Stimulated activated CD8-positive, alpha-beta memory T cell treated with anti-CD3 and anti-CD28 coated beads, Interleukin-15, amount 100 ng/mL, for 48 hours (primary cell): ENCODE measurements around the gene PRR19.
"Not testable (repeated sequence)": the region's sequence is repeated elsewhere in the genome, so short reads cannot be mapped to it uniquely, and the experiment has no call there.

Experiments used
- DNase-seq, 2 donors: peaks; one replicate each; pipeline ENCODE4 v3.0.0-alpha.2; 2020; ENCODE audit warnings: low read depth in 2 of 2

Gene PRR19, protein sequence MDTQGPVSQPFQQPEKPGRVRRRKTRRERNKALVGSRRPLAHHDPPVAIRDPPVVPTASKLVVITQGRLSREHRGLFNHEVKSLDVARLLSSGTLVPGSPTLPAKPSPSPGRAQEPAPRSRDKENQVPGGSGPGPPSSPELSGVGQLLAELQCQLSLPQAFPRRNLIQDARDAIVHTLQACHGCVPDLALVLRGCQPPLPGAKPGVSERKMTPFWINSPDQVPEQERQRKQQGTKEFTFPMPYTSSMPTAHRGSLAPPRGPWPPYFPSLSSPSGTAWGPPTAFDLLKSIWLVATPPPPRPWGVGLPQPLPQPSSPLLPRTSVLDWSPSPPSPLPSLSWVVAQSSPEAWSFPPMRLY

DNA sequence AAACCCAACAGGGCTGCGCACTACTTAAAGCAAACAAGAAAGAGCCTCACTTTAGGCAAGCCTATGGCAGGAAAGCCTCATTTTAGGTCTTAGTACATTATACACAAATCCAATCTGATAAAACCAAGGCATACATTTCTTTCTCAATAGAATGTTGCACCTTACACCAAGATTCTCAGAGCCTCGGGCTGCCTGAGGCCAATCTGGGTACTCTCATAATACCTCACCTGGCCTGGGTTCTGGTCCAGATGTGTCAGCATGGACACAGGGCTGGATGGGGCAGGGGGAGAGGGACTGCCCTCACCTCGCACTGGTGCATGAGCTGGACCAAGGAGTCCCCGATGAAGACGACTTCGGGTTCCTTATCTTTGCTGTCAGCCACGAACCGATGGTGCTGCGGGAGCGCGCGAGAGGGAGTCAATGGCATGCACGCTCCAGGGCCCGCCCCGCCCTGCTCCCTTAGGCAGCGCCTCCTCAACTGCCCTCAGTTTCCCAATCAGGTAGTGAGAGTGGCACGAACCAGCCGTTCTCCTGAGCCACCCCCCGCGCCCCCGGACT is at the start of gene PRR19:
TSS of gene PRR19 (plus strand) at position 487 of the 558 bp plus-strand sequence. CDS start 7,453 bp downstream, outside the sequence.
- no peak for DNase-seq

- DNase-seq = no peak
Measured at GRCh38 chr19:42252365-42253244, 49.3 kb upstream of the PRR19 start.

DNA sequence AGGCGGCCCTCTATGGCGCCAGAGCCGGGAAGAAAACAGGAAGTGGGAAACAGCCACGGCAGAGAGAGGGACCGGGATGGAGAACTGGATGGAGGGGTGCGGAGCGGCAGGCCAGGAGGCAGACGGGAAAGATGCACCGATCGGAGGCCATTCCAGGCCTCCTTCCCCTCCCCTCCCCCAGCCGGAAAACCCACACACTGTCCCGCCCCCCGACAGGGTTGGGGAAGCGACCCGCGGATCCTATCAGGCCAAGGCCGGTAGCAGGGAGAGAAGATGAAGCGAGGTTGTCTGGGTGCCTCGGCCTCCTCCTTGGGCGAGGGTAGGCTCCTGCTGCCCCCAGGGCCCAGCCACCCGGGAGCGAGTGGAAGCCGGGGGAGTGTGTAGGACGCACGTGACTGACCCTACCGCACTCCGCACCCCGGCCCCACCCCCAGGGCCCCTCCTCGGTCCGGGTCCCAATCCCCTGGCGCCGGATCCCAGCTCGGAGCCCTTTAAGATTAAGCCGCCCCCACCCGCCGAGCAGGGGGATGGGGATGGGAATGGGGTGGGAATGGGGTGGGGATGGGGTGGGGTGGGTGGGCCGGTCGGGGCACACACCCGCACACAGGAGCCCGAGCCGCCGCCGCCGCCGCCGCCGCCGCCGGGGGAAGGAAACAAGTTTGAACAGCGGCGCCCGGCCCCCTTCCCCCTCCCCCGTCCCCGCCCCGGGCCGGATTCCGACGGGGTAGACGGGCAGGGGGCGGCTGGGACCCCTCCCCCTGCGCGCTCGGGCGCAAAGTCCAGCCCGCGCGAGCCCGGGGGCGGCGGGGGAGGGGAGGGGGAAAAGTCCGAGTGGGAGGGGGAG is 48.5 kb upstream of the PRR19 start:
- no peak for DNase-seq

DNA sequence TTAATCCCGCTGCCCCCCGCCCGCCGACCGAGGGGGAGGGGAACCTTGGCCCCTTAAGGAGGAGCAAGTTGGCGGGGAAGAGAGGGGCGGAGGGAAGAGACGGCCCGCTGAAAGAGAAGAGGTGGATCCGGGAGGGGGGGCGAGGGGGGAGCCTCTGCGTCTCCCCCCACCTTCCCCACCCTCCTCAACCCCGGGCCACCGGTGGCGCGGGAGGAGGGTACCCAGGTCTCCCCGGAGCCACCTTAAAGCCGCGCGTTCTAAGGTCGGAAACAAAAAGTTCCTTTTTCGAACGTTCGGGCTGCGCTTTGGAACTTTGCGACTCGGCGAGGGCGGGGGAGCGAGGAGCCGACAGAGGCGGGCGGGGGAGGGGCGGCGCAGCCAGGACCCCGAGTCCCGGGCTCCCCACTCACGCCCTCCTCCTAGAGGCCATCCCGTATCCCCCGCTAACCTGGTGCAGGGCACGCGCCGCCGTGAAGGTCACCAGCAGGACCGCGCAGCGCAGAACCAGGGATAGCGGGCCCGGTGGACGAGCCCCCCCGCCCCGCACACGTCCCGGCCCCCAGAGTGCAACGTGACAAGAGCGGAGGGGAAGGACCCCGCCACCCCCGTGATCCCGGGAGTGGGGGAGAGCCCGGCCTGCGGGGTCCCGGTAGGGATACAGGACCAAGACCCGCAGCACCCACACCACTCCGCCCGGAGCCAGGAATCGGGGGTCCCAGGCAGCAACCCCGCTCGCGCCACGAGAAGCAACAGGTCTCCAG is 47.7 kb upstream of the PRR19 start:
- DNase-seq = peak; percentile 58 to 65

GRCh38 chr19:42254850-42255765 is 46.8 kb upstream of the PRR19 start, which contains the start of gene ERF:
TSS of gene ERF (minus strand) at chr19:42255128. CDS start at chr19:42254999, 129 bp downstream.
- peak; percentile 86 to 90 for DNase-seq

DNA sequence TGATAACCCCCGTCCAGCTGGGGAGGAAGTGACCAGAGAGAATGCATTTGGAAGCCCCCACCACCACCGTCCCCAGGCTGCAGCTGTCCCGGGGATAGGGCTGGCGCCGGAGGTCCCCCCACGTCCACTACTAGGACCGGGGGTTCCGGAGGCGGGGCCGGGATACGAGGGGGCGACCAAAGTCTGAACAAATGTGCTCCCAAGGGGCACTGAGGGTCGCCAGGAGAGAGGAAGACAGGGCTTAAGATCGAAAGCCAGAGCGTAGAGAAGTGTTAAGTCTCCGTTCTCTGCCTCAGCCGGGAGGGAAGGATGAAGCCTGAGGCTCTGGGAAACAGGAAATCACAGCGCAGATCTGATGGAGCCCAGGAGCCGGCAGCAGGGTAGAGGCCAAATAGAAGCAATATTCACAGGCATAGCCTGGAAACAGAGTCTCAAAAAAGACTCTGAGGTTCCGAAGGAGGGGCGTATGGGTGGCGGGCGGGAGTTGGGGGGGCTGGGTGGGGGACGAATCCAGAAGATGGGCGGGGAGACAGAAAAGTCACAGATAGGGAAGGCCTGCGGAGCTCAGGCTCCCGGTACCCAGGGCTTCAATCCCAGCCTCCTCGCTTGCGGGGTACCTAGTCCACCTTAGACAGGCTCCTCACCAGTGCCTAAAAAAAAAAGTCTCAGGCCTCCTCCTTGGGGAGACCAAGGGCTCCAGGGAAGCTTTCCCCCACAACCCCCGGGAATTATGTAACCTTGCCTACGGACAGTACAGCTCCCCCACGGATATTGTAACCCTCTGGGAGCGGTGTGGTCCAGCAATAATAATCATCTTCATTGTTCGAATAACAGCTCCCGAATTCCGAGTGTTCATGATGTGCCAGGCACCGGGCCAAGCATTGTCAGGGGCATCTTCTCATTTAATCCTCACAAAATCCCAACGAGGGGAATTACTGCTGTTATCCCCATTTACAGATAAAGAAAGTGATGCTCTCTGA is 45.9 kb upstream of the PRR19 start:
- no peak for DNase-seq

DNA sequence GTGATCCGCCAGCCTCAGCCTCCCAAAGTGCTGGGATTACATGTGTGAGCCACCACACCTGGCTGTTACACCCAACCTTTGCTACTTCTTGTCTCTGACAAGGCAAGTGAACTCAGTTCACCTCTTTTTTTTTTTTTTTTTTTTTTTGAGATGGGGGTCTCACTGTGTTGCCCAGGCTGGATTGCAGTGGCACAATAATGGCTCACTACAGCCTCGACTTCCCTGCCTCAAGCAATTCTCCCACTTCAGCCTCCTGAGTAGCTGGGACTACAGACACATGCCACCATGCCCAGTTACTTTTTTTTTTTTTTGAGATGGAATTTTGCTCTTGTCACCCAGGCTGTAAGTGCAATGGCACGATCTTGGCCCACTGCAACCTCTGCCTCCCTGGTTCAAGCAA is 44.1 kb upstream of the PRR19 start:
- DNase-seq = not testable (repeated sequence)

DNA sequence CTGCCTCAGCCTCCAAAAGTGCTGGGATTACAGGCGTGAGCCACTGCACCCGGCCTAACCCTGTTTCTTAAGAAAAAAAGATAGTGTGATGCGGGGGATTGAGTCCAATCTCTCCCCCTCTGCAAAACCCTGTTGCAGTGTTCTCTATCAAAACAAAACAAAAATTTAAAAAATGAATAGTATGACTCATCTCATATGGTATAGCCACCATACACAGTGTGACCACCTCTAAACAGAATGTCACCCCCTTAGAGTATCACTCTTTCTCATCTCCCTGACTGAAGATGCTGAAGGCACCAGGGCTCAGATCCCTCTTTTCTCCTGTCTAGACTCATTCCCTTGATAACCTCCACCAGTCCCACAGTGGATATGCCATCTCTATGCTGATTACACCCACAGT is 40.2 kb upstream of the PRR19 start:
- DNase-seq = no peak

DNA sequence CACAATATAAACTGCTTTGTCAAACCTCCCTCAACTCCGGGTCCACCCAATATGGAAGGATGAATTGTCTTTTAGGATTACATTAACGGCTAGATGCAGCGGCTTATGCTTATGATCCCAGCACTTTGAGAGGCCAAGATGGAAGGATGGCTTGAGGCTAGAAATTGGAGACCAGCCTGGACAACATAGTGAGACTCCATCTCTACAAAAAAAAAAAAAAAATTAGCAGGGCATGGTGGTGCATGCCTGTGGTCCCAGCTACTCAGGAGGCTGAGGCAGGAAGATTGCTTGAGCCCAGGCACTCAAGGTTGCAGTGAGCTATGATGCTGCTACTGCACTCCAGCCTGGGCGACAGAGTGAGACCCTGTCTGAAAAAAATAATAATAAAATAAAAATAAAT is 35.8 kb upstream of the PRR19 start:
- not testable (repeated sequence) for DNase-seq

DNA sequence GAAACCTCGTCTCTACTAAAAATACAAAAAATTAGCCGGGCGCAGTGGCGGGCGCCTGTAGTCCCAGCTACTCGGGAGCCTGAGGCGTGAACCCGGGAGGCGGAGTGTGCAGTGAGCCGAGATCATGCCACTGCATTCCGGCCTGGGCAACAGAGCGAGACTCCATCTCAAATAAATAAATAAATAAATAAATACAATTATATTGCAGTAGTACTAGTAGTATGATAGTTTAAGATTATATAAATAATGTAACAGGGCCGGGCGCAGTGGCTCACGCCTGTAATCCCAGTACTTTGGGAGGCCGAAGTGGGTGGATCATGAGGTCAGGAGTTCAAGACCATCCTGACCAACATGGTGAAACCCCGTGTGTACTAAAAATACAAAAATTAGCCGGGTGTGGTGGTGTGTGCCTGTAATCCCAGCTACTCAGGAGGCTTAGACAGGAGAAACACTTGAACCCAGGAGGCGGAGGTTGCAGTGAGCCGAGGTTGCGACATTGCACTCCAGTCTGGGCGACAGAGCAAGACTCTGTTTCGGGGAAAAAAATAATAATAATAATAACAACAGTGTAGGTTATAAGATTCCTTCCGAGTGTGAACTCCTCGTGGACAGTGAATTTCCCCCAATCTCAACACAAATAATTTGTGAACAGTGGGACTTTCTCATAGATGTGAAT is 34.9 kb upstream of the PRR19 start:
- DNase-seq = not testable (repeated sequence)

- no peak for DNase-seq
Measured at GRCh38 chr19:42267644-42268141, 34.2 kb upstream of the PRR19 start.

GRCh38 chr19:42268142-42268703 is 33.7 kb upstream of the PRR19 start:
- peak; percentile 96 for DNase-seq

- DNase-seq = peak; percentile 97 to 98
Measured at GRCh38 chr19:42268704-42269477, 33.0 kb upstream of the PRR19 start, which contains the start of gene CIC. TSS of gene CIC (plus strand) at chr19:42269252. CDS start at chr19:42271784, 2,532 bp downstream.

DNA sequence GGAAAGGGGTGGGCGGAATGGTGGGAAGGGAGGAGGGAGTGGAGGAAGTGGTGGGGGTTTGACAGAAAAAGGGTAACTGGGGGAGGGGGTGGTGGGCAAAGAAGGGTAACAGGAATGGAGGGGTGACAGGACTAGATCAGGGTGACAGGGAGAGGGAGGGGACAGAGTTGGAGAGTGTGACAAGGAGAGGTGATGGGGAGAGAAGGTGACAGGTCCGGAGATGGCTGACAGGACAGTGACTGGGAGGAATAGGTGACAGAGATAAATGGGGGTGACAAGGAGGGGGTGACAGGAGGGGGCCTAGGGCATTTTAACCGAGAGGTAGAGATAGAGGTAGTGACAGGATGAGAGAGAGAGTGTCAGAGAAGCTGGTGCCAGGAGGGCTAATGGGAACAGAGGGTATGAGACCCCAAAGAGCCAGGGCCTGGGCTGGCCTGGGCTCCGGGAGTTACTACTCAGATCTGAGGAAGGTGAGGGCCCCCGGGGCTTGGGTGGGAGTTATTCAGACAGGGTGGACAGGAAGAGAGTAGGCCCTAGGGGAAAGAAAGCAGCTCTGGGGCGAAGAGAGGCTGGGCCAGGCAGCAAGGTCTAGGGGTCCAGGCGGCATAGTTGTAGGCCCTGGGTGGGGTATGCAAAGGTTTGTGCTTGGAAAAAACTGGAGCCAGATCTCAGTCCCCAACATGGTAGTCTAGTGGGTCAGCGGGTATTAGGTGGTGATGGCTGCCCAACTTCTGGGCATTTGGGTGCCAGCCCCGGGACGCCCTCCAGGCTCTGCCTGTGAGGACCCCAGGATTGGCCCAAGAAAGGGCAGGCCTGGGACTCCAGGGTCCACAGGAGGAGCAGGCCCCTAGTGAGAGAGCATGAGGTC is 32.2 kb upstream of the PRR19 start:
- no peak for DNase-seq

DNA sequence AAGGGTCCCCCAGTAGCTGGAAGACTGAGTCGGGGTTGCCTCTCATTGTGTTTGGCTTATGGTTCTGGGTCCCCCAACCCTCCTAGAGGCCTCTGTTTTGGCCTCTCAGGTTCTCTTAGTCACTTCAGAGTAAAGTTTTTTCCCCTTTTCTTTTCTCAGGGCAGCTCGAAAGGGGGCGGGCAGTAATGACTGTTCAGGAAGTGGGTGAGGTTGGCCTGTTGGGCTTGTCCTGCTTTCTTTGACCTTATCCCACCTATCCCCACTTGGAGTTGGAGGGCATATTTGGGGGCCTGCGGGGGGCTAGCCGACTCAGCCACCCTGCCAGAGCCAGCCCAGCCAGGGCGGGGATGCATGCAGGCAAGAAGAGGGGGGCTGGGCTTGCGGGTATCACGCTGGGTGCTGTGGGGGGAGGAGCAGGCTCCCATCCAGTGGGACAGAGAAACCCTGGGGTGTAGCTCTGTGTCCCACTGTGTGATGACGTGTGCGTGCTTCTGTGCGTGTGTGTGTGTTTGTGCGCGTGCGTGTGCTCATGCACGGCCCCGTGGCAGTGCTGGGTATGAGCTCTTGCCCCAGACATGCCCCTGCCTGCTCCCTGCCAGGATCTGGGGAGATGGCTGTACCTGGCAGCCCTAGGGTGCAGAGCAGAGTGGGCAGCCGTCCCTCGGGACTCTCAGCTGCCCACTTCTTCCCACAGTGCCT is 31.4 kb upstream of the PRR19 start:
- DNase-seq = peak; percentile 50 to 63
